Measurements from ENCODE around the gene VGLL4. TPM values are rescaled to one million over a fixed set of nuclear protein-coding genes. Genes with fewer than 3 reads are reported as not detected.

Gene VGLL4
- total RNA-seq, 1 donor from 2014 or later: 99.4 TPM

DNA sequence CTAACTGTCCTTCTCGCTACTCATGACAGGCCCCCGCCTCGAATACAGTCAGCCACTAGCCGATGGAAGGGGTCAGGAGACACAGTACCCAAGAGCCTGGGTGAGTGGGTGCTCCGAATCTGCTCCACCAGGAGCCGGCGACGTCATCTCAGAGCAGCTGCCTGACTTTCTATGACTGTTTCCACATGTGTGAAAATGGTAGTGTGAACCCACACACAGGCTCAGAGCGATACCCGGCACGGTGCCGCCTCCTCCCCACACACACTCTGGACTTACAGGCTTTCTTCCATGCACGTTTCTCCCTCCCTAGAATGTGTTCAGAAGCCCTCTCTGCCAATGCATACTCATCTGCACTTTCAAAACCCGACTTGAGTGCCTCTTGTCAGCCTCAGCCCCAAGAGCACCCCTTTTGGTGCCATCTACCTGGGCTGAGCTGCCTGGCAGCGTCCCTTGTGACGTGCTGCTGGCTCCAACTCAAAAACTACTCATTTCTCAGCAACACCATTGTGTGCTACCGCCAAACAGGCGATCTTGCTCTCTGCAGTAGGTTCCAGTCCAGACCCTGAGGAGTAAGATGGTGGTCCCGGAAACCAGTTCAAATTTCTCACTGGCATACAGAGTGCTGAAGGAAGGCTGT, 29.7 kb downstream of the VGLL4 start:
- no peaks in the 10 kb centered on the region for H3K9me3 ChIP-seq
- no peaks in the 10 kb centered on the region for H3K36me3 ChIP-seq
- intact Hi-C loops (cut with DNase I): no loop called here
- no peak overlapping the region for H3K4me3 ChIP-seq
- no peak overlapping the region for H3K27ac ChIP-seq
- H3K27me3 ChIP-seq: no peaks in the 10 kb centered on the region
- no peak for DNase-seq (ENCODE audit: extremely low spot score in 2 of 2)
- TF ChIP-seq POLR2A (IDR thresholded peaks at IDR 0.05) (no peak), POLR2AphosphoS5 (IDR thresholded peaks at IDR 0.05; ENCODE audit: insufficient read depth in 1 of 2, low read depth in 1 of 2) (no peak)
- peaks cover 95% of the 10 kb centered on the region for H3K4me1 ChIP-seq

DNA sequence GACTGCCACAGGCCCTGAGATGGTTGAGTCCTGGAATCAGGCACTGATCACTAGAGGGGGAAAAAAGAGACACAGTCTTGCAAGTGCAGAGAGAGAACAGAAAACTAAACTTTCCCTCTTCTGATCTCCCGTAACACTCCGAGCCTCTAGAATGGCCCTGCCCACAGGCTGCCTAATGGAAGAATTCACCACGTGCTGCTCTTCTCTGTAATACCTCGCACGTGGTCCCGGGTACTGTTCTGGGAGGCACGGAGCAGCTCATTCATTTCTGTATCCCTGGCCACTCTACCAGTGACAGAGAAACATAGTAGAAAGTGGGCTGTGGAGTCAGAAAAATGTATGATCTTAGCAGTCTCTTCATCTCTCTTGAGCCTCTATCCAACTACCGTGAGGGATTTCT, 30.4 kb downstream of the VGLL4 start:
- no peak for DNase-seq (ENCODE audit: extremely low spot score in 2 of 2)

DNA sequence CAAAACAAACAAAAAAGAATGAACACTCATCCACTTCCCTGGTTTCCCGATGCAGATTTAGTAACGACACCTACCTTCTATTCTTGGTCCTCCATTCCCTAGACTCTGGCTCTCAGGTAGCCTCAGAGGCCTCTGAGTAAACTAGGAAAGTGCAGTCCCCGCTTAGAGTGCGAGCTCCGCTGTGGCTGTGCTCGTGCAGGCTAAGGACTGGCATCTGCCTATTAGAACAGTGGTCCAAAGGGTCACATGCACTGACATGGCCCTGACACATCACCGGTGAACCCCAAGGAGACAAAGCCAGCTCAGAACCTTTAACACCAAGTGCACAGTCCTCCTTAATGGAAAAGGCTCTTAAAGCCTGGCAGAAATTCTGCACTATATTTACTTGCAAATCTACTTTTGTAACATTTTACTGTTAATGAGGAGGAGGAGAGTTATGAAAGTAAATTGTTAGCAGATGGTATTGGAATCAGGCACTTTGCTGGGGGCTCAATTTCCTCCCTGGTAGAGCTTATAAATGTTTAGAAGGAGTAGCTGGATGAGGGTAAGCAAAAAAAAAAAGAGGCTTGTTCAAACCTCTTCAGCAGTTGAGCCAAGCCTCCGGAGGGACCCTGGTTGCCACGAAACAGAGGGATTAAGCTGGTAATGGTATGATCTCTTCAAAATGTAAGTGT, 31.1 kb downstream of the VGLL4 start:
- peaks cover 95% of the 10 kb centered on the region for H3K4me1 ChIP-seq
- H3K4me3 ChIP-seq: no peak overlapping the region
- no peaks in the 10 kb centered on the region for H3K27me3 ChIP-seq
- no peaks in the 10 kb centered on the region for H3K36me3 ChIP-seq
- DNase-seq (ENCODE audit: extremely low spot score in 2 of 2): no peak
- intact Hi-C loops (cut with DNase I): no loop called here
- H3K27ac ChIP-seq: peak overlapping the region; percentile 18
- TF ChIP-seq, protein P1, sequence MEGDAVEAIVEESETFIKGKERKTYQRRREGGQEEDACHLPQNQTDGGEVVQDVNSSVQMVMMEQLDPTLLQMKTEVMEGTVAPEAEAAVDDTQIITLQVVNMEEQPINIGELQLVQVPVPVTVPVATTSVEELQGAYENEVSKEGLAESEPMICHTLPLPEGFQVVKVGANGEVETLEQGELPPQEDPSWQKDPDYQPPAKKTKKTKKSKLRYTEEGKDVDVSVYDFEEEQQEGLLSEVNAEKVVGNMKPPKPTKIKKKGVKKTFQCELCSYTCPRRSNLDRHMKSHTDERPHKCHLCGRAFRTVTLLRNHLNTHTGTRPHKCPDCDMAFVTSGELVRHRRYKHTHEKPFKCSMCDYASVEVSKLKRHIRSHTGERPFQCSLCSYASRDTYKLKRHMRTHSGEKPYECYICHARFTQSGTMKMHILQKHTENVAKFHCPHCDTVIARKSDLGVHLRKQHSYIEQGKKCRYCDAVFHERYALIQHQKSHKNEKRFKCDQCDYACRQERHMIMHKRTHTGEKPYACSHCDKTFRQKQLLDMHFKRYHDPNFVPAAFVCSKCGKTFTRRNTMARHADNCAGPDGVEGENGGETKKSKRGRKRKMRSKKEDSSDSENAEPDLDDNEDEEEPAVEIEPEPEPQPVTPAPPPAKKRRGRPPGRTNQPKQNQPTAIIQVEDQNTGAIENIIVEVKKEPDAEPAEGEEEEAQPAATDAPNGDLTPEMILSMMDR (IDR thresholded peaks at IDR 0.05): no peak
- TF ChIP-seq POLR2A (IDR thresholded peaks at IDR 0.05) (no peak), POLR2AphosphoS5 (IDR thresholded peaks at IDR 0.05; ENCODE audit: insufficient read depth in 1 of 2, low read depth in 1 of 2) (no peak)
- no peaks in the 10 kb centered on the region for H3K9me3 ChIP-seq

More for the DNA sequence above, 30.4 kb downstream of the VGLL4 start:
- H3K4me3 ChIP-seq: no peak overlapping the region
- no peaks in the 10 kb centered on the region for H3K9me3 ChIP-seq
- TF ChIP-seq, protein P1 (IDR thresholded peaks at IDR 0.05): no peak
- no peak for TF ChIP-seq POLR2AphosphoS5 (IDR thresholded peaks at IDR 0.05; ENCODE audit: insufficient read depth in 1 of 2, low read depth in 1 of 2)
- no peak for TF ChIP-seq POLR2A (IDR thresholded peaks at IDR 0.05)
- H3K36me3 ChIP-seq: no peaks in the 10 kb centered on the region
- H3K27ac ChIP-seq: peak overlapping the region; percentile 18
- intact Hi-C loops (cut with DNase I): no loop called here
- no peaks in the 10 kb centered on the region for H3K27me3 ChIP-seq
- peaks cover 95% of the 10 kb centered on the region for H3K4me1 ChIP-seq

DNA sequence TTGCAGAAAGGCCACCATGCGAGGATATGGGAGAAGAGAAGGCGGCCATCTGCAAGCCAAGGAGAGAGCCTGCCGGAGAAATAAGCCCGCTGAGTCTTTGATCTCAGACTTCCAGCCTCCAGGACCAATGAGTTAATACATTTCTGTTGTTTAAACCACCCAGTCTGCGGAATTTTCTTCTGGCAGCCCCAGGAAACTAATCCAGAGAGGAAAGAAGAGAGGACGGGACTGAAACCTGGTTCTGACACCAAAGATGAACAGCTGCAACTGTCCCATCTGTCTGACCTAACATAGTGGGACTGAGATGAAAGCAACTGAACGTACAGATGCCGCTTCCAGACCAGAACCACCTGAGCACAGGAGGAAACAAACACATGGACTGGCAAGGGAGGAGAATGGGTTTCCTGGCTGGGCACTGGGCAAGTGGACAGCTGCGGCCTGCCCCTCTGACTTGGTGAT, 32.3 kb downstream of the VGLL4 start:
- peak overlapping the region; percentile 18 for H3K27ac ChIP-seq
- H3K27me3 ChIP-seq: no peaks in the 10 kb centered on the region
- no peak overlapping the region for H3K4me3 ChIP-seq
- TF ChIP-seq, protein P1 (IDR thresholded peaks at IDR 0.05): no peak
- TF ChIP-seq POLR2AphosphoS5 (IDR thresholded peaks at IDR 0.05; ENCODE audit: insufficient read depth in 1 of 2, low read depth in 1 of 2) (no peak), POLR2A (IDR thresholded peaks at IDR 0.05) (no peak)
- intact Hi-C loops (cut with DNase I): no loop called here
- DNase-seq (ENCODE audit: extremely low spot score in 2 of 2): peak in 1 of 2 donors; percentile 32
- H3K9me3 ChIP-seq: no peaks in the 10 kb centered on the region
- no peaks in the 10 kb centered on the region for H3K36me3 ChIP-seq
- peaks cover 95% of the 10 kb centered on the region for H3K4me1 ChIP-seq

DNA sequence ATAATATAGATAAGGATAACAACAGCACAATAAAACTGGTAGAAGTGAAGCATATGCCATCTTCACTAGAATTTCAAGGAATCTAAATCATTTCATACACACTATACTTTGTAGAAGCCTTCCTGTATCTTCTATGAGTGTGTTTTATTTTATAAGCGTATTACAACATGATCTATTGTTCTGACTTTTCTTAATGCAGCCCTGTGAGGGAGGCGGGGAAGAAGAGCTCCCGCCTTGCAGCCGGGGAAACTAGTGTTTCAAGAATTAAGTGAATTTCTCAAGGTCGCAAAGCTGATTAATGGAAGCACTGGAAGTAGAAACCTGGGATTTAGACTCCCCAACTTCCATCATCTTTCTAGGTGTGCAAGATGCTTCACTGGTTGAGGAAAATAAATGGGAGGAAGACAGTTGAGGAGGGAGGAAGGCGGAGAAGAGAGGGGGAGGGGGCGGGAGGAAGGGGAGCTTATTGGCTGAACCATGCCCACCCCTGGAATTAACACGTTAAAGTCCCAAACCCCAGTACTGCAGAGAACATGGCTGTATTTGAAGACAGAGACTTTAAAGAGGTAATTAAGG, 32.9 kb downstream of the VGLL4 start:
- intact Hi-C loops (cut with DNase I): no loop called here
- H3K4me1 ChIP-seq: peaks cover 95% of the 10 kb centered on the region

More for the DNA sequence above, 32.9 kb downstream of the VGLL4 start:
- no peaks in the 10 kb centered on the region for H3K27me3 ChIP-seq
- H3K9me3 ChIP-seq: no peaks in the 10 kb centered on the region
- no peak overlapping the region for H3K4me3 ChIP-seq
- no peak for TF ChIP-seq POLR2AphosphoS5 (IDR thresholded peaks at IDR 0.05; ENCODE audit: insufficient read depth in 1 of 2, low read depth in 1 of 2)
- TF ChIP-seq, protein P1 (IDR thresholded peaks at IDR 0.05): no peak
- peak in 1 of 2 donors; percentile 13 for DNase-seq (ENCODE audit: extremely low spot score in 2 of 2)
- H3K36me3 ChIP-seq: no peaks in the 10 kb centered on the region
- H3K27ac ChIP-seq: peak overlapping the region; percentile 18
